Stimulated activated naive CD8-positive, alpha-beta T cell treated with anti-CD3 and anti-CD28 coated beads, Interleukin-15, amount 100 ng/mL, for 72 hours (primary cell): ENCODE measurements around the gene PPP1R15A.
A peak's percentile ranks its signal among the peaks of the same experiment; 100 is the strongest.
"Not testable (repeated sequence)": the region's sequence is repeated elsewhere in the genome, so short reads cannot be mapped to it uniquely, and the experiment has no call there.

Source experiments
- ATAC-seq: fragments of 150-1000 bp; cut with Tn5 transposase; 2 replicates; pipeline ENCODE4 v1.10.0; 2021; ENCODE audit warnings: mild to moderate bottlenecking, moderate library complexity
- DNase-seq, 2 donors: peaks; one replicate each; pipeline ENCODE4 v3.0.0; 2021 to 2022
- H3K27ac Mint-ChIP-seq, 2 donors: one replicate each; pipeline ENCODE4 v1.8.0; 2022; ENCODE audit warnings: mild to moderate bottlenecking in 2 of 2, mixed read lengths in 2 of 2, moderate library complexity in 2 of 2
- H3K27me3 Mint-ChIP-seq: one replicate; pipeline ENCODE4 v1.8.0; 2022; ENCODE audit warnings: mixed read lengths
- H3K4me1 Mint-ChIP-seq: one replicate; pipeline ENCODE4 v1.8.0; 2022; ENCODE audit warnings: mild to moderate bottlenecking, mixed read lengths
- H3K4me3 Mint-ChIP-seq, 2 donors: one replicate each; pipeline ENCODE4 v1.8.0; 2022; ENCODE audit warnings: mild to moderate bottlenecking in 2 of 2, mixed read lengths in 2 of 2, moderate library complexity in 1 of 2
- H3K9me3 Mint-ChIP-seq, 2 donors: one replicate each; pipeline ENCODE4 v1.8.0; 2022; ENCODE audit warnings: mixed read lengths in 2 of 2

The PPP1R15A gene

DNA sequence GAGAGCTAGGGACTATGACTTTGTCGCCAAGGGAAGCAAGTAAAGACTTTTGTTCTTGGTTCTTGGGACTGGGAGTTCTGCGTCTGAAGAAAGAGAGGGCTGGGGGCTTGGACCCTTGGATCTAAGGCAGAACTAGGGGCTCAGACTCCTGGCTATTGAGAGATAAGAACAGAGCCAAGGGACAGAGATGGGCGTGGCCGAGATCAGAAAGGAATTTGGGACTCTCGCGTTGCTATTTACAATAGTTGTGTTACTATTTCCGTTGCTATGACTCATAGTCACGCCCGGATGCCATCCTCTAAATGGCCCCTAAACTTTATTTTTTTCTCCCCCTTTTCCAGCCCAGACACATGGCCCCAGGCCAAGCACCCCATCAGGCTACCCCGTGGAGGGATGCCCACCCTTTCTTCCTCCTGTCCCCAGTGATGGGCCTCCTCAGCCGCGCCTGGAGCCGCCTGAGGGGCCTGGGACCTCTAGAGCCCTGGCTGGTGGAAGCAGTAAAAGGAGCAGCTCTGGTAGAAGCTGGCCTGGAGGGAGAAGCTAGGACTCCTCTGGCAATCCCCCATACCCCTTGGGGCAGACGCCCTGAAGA lies 759 bp downstream of the PPP1R15A start:
- H3K4me3 Mint-ChIP-seq: peak overlapping the region; percentile 96
- no peaks in the 10 kb centered on the region for H3K27me3 Mint-ChIP-seq
- peak overlapping the region; percentile 100 for H3K27ac Mint-ChIP-seq
- ATAC-seq (peak; percentile 53), DNase-seq (peak; percentile 74 to 87)
- peaks cover 57% of the 10 kb centered on the region for H3K4me1 Mint-ChIP-seq
- no peaks in the 10 kb centered on the region for H3K9me3 Mint-ChIP-seq

GRCh38 chr19:48873476-48874302 lies 1.5 kb downstream of the PPP1R15A start:
- H3K4me3 Mint-ChIP-seq: peak overlapping the region; percentile 96
- ATAC-seq (no peak), DNase-seq (peak in 1 of 2 donors; percentile 55)
- peak overlapping the region; percentile 100 for H3K27ac Mint-ChIP-seq
- H3K9me3 Mint-ChIP-seq: no peaks in the 10 kb centered on the region
- H3K27me3 Mint-ChIP-seq: no peaks in the 10 kb centered on the region
- peaks cover 57% of the 10 kb centered on the region for H3K4me1 Mint-ChIP-seq

GRCh38 chr19:48874303-48875135 lies 2.3 kb downstream of the PPP1R15A start:
- no peaks in the 10 kb centered on the region for H3K27me3 Mint-ChIP-seq
- ATAC-seq: peak; percentile 3

DNA sequence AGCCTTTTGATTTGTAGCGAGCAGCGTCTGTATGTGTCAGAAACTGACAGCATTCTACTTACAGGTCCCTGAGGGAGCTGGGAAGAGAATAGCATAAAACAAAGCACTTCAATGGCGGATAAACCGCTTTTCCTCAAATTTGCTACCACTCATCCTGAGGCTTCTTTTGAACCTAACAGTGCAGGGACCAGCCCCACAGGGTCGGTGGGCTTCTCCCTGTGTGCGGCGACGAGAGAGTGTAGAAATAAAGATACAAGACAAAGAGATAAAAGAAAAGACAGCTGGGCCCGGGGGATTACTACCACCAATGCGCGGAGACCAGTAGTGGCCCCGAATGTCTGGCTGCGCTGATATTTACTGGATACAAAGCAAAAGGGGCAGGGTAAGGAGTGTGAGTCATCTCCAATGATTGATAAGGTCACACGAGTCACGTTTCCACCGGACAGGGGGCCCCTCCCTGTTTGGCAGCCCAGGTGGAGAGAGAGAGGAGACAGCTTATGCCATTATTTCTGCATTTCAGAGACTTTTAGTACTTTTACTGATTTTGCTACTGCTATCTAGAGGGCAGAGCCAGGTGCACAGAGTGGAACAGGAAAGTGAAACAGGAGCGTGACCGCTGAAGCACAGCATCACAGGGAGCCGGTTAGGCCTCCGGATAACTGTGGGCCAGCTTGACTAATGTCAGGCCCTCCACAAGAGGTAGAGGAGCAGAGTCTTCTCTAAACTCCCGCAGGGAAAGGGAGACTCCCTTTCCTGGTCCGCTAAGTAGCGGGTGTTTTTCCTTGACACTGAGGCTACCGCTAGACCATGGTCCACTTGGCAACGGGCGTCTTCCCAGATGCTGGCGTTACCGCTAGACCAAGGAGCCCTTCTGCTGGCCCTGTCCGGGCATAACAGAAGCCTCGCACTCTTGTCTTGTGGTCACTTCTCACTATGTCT lies 4.1 kb downstream of the PPP1R15A start:
- DNase-seq: peak; percentile 66 to 69
- H3K9me3 Mint-ChIP-seq, H3K27me3 Mint-ChIP-seq, ATAC-seq: not testable (repeated sequence)
- Mint-ChIP-seq H3K4me3 (peak overlapping the region; percentile 96), H3K27ac (peak overlapping the region; percentile 100), H3K4me1 (peaks cover 56% of the 10 kb centered on the region)

More at GRCh38 chr19:48874303-48875135, 2.3 kb downstream of the PPP1R15A start:
- Mint-ChIP-seq H3K4me3 (peak overlapping the region; percentile 96), H3K27ac (peak overlapping the region; percentile 100), H3K9me3 (no peaks in the 10 kb centered on the region), H3K4me1 (peaks cover 56% of the 10 kb centered on the region)
- peak in 1 of 2 donors; percentile 62 for DNase-seq

DNA sequence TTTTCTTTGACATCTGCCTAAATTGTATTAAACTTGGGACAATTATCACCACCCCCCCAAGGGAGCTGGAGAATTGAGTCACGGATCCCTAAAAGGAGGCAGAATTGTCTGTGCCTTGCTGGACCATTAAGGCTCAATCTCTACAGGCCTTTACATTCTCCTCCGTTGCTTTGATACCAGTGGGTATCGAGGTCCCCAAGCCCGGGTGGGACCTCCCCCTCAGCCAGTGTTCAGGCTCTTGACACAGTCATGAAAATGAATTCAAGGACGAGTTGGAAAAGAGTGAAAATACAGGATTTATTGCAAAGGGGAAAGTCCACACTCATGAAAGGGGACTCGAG lies 5.6 kb downstream of the PPP1R15A start:
- no peaks in the 10 kb centered on the region for H3K9me3 Mint-ChIP-seq
- H3K27me3 Mint-ChIP-seq: no peaks in the 10 kb centered on the region
- peak overlapping the region; percentile 34 to 45 for H3K4me3 Mint-ChIP-seq
- no peak for DNase-seq
- H3K4me1 Mint-ChIP-seq: peaks cover 52% of the 10 kb centered on the region
- H3K27ac Mint-ChIP-seq: peak overlapping the region; percentile 63 to 95
- ATAC-seq: no peak

GRCh38 chr19:48878196-48879024 lies 6.2 kb downstream of the PPP1R15A start:
- Mint-ChIP-seq H3K4me1 (peaks cover 49% of the 10 kb centered on the region), H3K4me3 (peak overlapping the region; percentile 34 to 36), H3K27me3 (no peaks in the 10 kb centered on the region), H3K27ac (peak overlapping the region; percentile 63 to 95), H3K9me3 (no peaks in the 10 kb centered on the region)
- ATAC-seq (no peak), DNase-seq (peak in 1 of 2 donors; percentile 47)

- no peak for DNase-seq
Observed at GRCh38 chr19:48879025-48879637, 6.9 kb downstream of the PPP1R15A start.

GRCh38 chr19:48879696-48880095 lies 7.5 kb downstream of the PPP1R15A start:
- H3K9me3 Mint-ChIP-seq, DNase-seq, H3K27me3 Mint-ChIP-seq, H3K4me3 Mint-ChIP-seq, ATAC-seq: not testable (repeated sequence)
- peaks cover 36% of the 10 kb centered on the region for H3K4me1 Mint-ChIP-seq
- H3K27ac Mint-ChIP-seq: peak overlapping the region in 1 of 2 donors; percentile 34

More at GRCh38 chr19:48879025-48879637, 6.9 kb downstream of the PPP1R15A start:
- Mint-ChIP-seq H3K4me3 (no peak overlapping the region), H3K27ac (peak overlapping the region in 1 of 2 donors; percentile 95), H3K9me3 (no peaks in the 10 kb centered on the region), H3K4me1 (peaks cover 42% of the 10 kb centered on the region), H3K27me3 (no peaks in the 10 kb centered on the region)
- ATAC-seq: no peak

DNA sequence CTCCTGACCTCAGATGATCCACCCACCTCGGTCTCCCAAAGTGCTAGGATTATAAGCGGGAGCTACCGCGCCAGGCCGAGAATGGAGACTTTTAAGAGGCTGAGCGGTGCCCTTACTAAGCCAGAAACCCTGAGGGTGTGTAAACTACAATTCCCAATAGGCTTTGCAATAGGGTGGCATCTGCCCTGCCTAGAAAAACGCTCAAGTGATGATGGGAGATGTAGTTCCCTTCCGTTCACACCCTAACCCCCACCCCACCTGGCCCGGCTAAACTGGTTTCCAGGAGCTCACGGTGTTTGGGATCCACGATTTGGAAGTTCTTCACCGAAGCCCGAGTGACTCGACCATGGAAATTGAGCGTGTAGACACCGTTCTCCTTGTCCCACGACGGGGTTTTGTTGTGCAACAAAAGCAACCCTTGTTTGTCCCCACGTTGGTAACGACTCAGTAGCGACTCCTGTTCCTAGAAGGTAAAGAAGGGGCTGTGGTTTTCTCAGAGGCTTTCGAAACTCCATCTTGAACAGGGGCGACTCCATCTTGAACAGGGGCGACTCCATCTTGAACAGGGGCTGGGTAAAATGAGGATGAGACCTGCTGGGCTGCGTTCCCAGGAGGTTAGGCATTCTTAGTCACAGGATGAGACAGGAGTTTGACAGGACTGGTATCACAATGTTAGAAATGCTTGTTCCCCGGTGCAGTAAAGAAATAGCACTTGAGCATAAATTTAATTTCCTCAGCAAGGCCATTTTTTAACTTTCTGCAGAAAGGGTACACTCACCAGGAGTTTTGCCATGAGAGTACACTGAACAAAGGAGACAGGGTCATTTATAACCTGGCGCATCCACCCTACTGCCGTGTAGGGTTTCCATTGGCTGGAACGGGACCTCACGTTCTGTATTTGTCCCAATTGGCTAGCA lies 9.8 kb downstream of the PPP1R15A start:
- Mint-ChIP-seq H3K9me3 (no peaks in the 10 kb centered on the region), H3K4me3 (no peak overlapping the region), H3K4me1 (peaks cover 17% of the 10 kb centered on the region), H3K27ac (no peak overlapping the region), H3K27me3 (no peaks in the 10 kb centered on the region)
- DNase-seq: peak in 1 of 2 donors; percentile 32
- ATAC-seq: peak; percentile 70

- Mint-ChIP-seq H3K9me3 (no peaks in the 10 kb centered on the region), H3K27ac (peak overlapping the region in 1 of 2 donors; percentile 65), H3K27me3 (no peaks in the 10 kb centered on the region), H3K4me3 (no peak overlapping the region), H3K4me1 (peaks cover 2% of the 10 kb centered on the region)
- DNase-seq: no peak
- no peak for ATAC-seq
Observed at GRCh38 chr19:48883726-48884125, 11.5 kb downstream of the PPP1R15A start.

DNA sequence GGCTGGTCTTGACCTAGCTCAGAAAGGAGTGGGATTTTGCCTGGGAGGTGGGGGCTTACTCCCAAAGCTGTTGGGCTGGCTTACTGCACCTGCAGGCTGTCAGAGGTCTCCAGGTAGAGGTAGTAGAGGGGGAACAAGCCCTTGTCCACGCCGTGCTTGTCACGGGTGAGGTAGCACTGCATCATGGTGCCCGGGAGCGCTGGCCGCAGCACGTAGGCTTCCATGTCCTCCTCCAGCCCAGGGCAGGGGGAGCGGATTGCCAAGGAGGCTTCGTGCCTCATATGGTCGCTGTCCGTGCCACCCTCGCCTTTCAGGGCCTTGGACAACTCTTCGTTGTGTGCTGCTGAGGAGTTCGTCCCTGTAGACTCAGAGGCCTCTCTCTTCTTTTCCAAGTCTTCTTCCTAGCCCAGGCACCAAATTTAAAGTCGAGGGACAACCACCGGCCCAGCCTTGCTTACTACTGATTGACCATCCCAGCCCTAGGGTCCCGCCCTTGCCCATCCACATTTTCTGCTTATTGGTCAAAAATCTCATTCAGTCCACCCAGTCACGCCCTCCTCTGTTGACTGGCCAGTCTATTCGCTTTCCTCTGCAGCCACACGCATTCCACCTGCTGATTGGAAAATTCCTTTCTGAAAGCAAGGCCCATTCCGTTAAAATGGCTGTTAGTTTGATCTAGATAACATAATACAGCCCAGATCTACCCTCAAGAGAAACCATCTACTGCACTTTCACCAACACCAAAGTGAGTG lies 15.8 kb downstream of the PPP1R15A start:
- Mint-ChIP-seq H3K4me1 (no peaks in the 10 kb centered on the region), H3K4me3 (no peak overlapping the region), H3K9me3 (no peaks in the 10 kb centered on the region), H3K27me3 (peaks cover 27% of the 10 kb centered on the region), H3K27ac (no peak overlapping the region)
- no peak for DNase-seq
- ATAC-seq: no peak

GRCh38 chr19:48889496-48889895 lies 17.3 kb downstream of the PPP1R15A start:
- not testable (repeated sequence) for ATAC-seq, H3K4me3 Mint-ChIP-seq, H3K4me1 Mint-ChIP-seq, H3K9me3 Mint-ChIP-seq, DNase-seq
- peak overlapping the region in 1 of 2 donors; percentile 48 for H3K27ac Mint-ChIP-seq
- H3K27me3 Mint-ChIP-seq: peaks cover 40% of the 10 kb centered on the region
